NCI-H1417 (cell line): ENCODE results near the gene MS4A18.
A peak's percentile ranks its signal among the peaks of the same experiment; 100 is the strongest.

Experiments used
- DNase-seq, 3 experiments: peaks; one replicate each; lab custom pipeline; 2025; lab: John Stamatoyannopoulos, UW

The MS4A18 gene

GRCh38 chr11:60766547-60766946, 42.0 kb downstream of the MS4A18 start:
- DNase-seq = no peak

- no peak for DNase-seq
These were observed 42.9 kb downstream of the MS4A18 start for GRCh38 chr11:60767388-60767811.

- DNase-seq = no peak
These were observed 43.7 kb downstream of the MS4A18 start for GRCh38 chr11:60768202-60768601.

GRCh38 chr11:60769273-60769672, 44.8 kb downstream of the MS4A18 start:
- DNase-seq = no peak

- peak in 2 of 3 experiments; percentile 20 to 56 for DNase-seq
These were observed 45.3 kb downstream of the MS4A18 start for GRCh38 chr11:60769811-60770210.

GRCh38 chr11:60771146-60771545, 46.6 kb downstream of the MS4A18 start:
- no peak for DNase-seq

- DNase-seq = no peak
These were observed 47.5 kb downstream of the MS4A18 start for GRCh38 chr11:60771879-60772525.

- DNase-seq = no peak
These were observed 48.1 kb downstream of the MS4A18 start for GRCh38 chr11:60772666-60773065.

- DNase-seq = no peak
These were observed 50.2 kb downstream of the MS4A18 start for GRCh38 chr11:60774726-60775125.

- peak; percentile 76 to 96 (median 85) for DNase-seq
These were observed 51.0 kb downstream of the MS4A18 start for GRCh38 chr11:60775420-60775961.

- no peak for DNase-seq
These were observed 51.6 kb downstream of the MS4A18 start for GRCh38 chr11:60776167-60776566.

GRCh38 chr11:60777106-60777505, 52.6 kb downstream of the MS4A18 start:
- DNase-seq = no peak

- DNase-seq = no peak
These were observed 53.1 kb downstream of the MS4A18 start for GRCh38 chr11:60777572-60777971.

- no peak for DNase-seq
These were observed 55.5 kb downstream of the MS4A18 start for GRCh38 chr11:60780065-60780464.

GRCh38 chr11:60780774-60781173, 56.3 kb downstream of the MS4A18 start:
- peak in 1 of 3 experiments; percentile 9 for DNase-seq

GRCh38 chr11:60781286-60781980, 56.9 kb downstream of the MS4A18 start:
- no peak for DNase-seq

GRCh38 chr11:60781981-60782316, 57.4 kb downstream of the MS4A18 start:
- DNase-seq = no peak

- no peak for DNase-seq
These were observed 58.0 kb downstream of the MS4A18 start for GRCh38 chr11:60782393-60783140.

- DNase-seq = no peak
These were observed 58.6 kb downstream of the MS4A18 start for GRCh38 chr11:60783141-60783484.

- no peak for DNase-seq
These were observed 59.4 kb downstream of the MS4A18 start for GRCh38 chr11:60783911-60784310.

- no peak for DNase-seq
These were observed 60.6 kb downstream of the MS4A18 start, which contains the start of gene MS4A10 for GRCh38 chr11:60785136-60785535. MS4A10 (plus strand) TSS chr11:60785333; CDS start chr11:60790336, 5,003 bp downstream.

- DNase-seq = no peak
These were observed 61.4 kb downstream of the MS4A18 start for GRCh38 chr11:60785806-60786361.
